Progenitor cell of endocrine pancreas (in vitro differentiated cells): Measurements from ENCODE around the gene COG5. TPM values are rescaled to one million over a fixed set of nuclear protein-coding genes. Genes with fewer than 3 reads are reported as not detected.

Source experiments
- DNase-seq: peaks from one replicate; pipeline ENCODE4 v3.0.0; 2021; ENCODE audit warnings: low spot score; ENCODE audit not compliant: unreplicated experiment
- H3K27ac Mint-ChIP-seq: 2 replicates; pipeline ENCODE4 v1.8.0; 2021; ENCODE audit warnings: mild to moderate bottlenecking, moderate library complexity, mixed read lengths
- H3K27me3 Mint-ChIP-seq: 2 replicates; pipeline ENCODE4 v1.8.0; 2021; ENCODE audit warnings: mixed read lengths
- H3K36me3 Mint-ChIP-seq: 2 replicates; pipeline ENCODE4 v1.8.0; 2022; ENCODE audit warnings: mixed read lengths; ENCODE audit not compliant: insufficient read depth
- H3K4me1 Mint-ChIP-seq: 2 replicates; pipeline ENCODE4 v1.8.0; 2021; ENCODE audit warnings: low read depth, mixed read lengths
- H3K4me3 Mint-ChIP-seq: 2 replicates; pipeline ENCODE4 v1.8.0; 2021; ENCODE audit warnings: low read depth, mild to moderate bottlenecking, moderate library complexity, mixed read lengths
- H3K9me3 Mint-ChIP-seq: 2 replicates; pipeline ENCODE4 v1.8.0; 2021; ENCODE audit warnings: low read depth, mixed read lengths
- total RNA-seq: library from RNA; stranded (reverse); gene quantifications from 2 replicates; pipeline ENCODE4 v1.2.1, GENCODE V29; 2021
- TF ChIP-seq, protein P1 (sequence below): fragments of 200-600 bp; sonication (generic); IDR thresholded peaks from one replicate; pipeline ENCODE4 v1.5.0; 2021; ENCODE audit warnings: antibody characterized with exemption, mild to moderate bottlenecking; ENCODE audit not compliant: unreplicated experiment

Gene COG5
- total RNA-seq, 1 donor from 2014 or later, result 49.0 TPM

DNA sequence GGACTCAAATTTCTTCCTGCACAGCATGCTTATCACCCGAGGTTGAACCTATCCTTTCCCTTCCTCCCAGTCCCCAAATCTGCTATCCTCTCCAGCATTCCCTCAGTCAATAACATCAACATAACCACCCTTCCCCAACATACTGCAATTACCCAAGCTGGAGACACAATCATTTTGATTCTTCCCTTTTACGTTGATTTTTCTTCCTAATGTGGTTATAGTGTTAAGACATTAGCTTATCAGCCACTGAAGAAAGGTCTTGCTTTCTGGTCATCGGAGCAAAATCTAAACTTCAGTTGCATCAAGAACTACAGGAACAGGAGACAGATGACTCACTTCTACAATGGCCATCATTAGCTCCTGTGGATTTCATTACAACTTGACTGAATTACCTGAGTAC is 398.4 kb downstream of the COG5 start:
- Mint-ChIP-seq H3K9me3 (no peaks in the 10 kb centered on the region), H3K27ac (no peak overlapping the region), H3K4me1 (peaks cover 21% of the 10 kb centered on the region), H3K36me3 (no peaks in the 10 kb centered on the region), H3K27me3 (no peaks in the 10 kb centered on the region), H3K4me3 (no peak overlapping the region)
- TF ChIP-seq, protein P1, sequence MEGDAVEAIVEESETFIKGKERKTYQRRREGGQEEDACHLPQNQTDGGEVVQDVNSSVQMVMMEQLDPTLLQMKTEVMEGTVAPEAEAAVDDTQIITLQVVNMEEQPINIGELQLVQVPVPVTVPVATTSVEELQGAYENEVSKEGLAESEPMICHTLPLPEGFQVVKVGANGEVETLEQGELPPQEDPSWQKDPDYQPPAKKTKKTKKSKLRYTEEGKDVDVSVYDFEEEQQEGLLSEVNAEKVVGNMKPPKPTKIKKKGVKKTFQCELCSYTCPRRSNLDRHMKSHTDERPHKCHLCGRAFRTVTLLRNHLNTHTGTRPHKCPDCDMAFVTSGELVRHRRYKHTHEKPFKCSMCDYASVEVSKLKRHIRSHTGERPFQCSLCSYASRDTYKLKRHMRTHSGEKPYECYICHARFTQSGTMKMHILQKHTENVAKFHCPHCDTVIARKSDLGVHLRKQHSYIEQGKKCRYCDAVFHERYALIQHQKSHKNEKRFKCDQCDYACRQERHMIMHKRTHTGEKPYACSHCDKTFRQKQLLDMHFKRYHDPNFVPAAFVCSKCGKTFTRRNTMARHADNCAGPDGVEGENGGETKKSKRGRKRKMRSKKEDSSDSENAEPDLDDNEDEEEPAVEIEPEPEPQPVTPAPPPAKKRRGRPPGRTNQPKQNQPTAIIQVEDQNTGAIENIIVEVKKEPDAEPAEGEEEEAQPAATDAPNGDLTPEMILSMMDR, result no peak
- no peak for DNase-seq

DNA sequence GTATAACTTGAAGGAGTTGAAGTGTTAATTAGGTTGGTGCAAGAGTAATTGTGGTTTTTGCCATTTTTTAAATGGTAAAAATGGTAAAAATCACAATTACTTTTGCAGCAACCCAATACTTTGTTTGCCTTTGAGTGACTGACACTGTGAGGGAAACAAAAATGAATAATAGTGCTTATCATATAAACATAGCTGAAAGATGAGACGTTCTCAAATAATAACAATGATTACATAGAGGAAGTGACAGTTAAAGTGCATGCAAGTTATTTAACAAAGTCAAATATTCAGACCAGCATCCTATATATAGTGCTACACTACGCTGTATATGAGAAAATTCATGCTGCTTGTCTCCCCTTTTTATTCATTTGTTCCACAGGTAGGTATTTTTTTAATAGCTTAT is 399.6 kb downstream of the COG5 start:
- no peak for DNase-seq
- Mint-ChIP-seq H3K36me3 (no peaks in the 10 kb centered on the region), H3K27ac (no peak overlapping the region), H3K9me3 (no peaks in the 10 kb centered on the region), H3K4me1 (peaks cover 16% of the 10 kb centered on the region), H3K4me3 (no peak overlapping the region), H3K27me3 (no peaks in the 10 kb centered on the region)
- TF ChIP-seq, protein P1, result no peak

DNA sequence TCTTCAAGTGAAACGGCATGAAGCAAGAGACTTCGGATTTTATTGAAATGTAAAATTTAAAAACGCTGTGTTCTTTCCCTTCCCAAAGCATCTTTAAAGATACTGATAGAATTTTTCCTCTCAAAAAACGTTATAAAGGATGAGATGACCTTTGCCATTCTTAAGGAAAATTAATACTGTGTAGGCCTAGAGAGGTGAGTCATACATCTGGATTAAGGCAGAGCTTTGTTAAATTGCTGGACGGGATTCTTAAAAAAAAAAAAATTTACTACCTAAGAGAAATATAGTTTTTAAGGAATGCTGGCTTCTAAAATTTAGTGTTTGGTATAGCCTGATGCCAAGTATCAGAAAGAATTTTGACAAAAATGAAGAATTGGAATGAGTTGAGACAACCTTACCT is 401.2 kb downstream of the COG5 start:
- no peaks in the 10 kb centered on the region for H3K27me3 Mint-ChIP-seq
- no peaks in the 10 kb centered on the region for H3K9me3 Mint-ChIP-seq
- no peaks in the 10 kb centered on the region for H3K36me3 Mint-ChIP-seq

DNA sequence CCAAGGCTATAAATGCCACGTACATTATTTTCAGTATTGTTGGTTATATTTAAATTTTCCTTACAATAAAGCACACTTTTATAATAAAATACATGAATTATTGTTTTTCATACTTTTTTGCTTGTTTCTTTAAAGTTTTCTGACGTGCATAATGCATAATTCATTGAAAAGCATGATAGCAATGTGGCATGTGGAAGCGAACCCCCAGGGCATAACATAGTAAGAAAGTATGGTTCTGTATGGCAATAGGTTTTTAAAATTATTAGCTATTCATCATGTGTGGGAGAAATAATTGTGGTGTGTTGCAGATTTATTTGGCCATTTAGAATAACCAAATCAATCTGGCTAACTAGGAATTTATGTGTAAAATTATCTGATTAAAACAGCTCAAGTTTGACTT is 402.3 kb downstream of the COG5 start:
- H3K27me3 Mint-ChIP-seq, result no peaks in the 10 kb centered on the region
- TF ChIP-seq, protein P1, result no peak
- H3K4me1 Mint-ChIP-seq, result peaks cover 5% of the 10 kb centered on the region
- no peak for DNase-seq
- no peak overlapping the region for H3K27ac Mint-ChIP-seq
- no peaks in the 10 kb centered on the region for H3K9me3 Mint-ChIP-seq
- H3K36me3 Mint-ChIP-seq, result peaks cover 6% of the 10 kb centered on the region
- H3K4me3 Mint-ChIP-seq, result no peak overlapping the region

More for the DNA sequence above, 401.2 kb downstream of the COG5 start:
- TF ChIP-seq, protein P1, result no peak
- DNase-seq, result no peak
- no peak overlapping the region for H3K27ac Mint-ChIP-seq
- H3K4me3 Mint-ChIP-seq, result no peak overlapping the region
- peaks cover 12% of the 10 kb centered on the region for H3K4me1 Mint-ChIP-seq

DNA sequence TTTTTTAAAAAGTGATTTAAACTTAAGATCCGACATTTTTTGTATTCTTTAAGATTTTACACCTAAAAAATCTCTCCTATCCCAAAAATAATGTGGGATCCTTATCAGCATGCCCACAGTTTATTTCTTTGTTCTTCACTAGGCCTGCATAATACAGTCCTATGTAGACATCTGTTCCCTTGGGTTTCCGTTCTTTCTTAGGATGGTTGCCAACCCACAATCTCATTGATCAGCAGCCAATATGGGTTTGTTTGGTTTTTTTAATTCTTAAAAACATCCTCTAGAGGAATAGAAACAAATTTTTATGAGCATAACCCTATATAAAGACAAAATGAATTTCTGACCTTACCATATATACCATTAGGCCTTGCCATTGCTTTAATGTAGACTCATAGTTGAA is 403.3 kb downstream of the COG5 start:
- H3K9me3 Mint-ChIP-seq, result no peaks in the 10 kb centered on the region
- H3K36me3 Mint-ChIP-seq, result peaks cover 9% of the 10 kb centered on the region

More for the DNA sequence above, 403.3 kb downstream of the COG5 start:
- Mint-ChIP-seq H3K4me3 (no peak overlapping the region), H3K27ac (no peak overlapping the region), H3K27me3 (no peaks in the 10 kb centered on the region), H3K4me1 (no peaks in the 10 kb centered on the region)
- TF ChIP-seq, protein P1, result no peak
- DNase-seq, result no peak
